ENCODE measurements around the gene HOXA1. TPM values are rescaled to one million over a fixed set of nuclear protein-coding genes. Genes with fewer than 3 reads are reported as not detected.
"Not testable (repeated sequence)": the region's sequence is repeated elsewhere in the genome, so short reads cannot be mapped to it uniquely, and the experiment has no call there.

HOXA1 gene
- total RNA-seq, 1 donor from 2014 or later = 0.41 TPM

DNA sequence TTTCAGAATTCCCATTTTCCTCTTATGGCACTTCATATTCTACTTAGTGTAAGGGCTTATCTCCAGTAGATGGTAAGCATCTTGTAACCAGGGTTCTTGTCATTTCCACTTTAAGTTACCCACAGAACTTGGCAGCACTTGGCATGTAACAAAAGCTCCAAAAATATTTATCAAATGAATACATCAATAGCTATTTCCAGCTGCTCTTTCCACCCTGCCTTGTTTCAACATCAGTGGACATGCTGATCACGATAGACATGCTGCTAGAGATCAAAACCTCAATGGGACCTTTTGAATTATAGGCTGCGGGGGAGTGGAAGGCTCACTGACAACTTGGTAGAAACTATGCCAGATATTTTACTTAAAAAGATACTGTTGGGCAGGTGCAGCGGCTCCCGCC, 32.9 kb downstream of the HOXA1 start:
- intact Hi-C loops (cut with micrococcal nuclease) = no loop called here

DNA sequence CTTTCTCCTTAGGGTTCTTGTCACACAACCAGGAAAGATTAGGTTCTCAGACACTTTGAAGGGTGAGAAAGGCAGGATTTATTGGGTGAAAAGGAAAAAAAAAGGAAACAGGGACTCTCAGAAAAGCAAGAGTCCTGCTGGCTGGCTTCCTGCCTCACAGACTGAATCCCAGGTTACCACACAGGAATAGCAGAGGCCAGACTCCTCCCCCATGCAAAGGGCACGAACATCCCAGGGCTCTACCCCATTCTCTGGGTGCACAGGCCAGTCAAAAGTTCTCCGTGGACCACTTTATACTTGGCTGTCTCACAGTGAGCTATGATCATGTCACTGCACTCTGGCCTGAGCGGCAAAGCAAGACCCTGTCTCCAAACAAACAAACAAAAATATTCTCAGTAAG, 42.6 kb downstream of the HOXA1 start:
- intact Hi-C loops (cut with micrococcal nuclease) = no loop called here

DNA sequence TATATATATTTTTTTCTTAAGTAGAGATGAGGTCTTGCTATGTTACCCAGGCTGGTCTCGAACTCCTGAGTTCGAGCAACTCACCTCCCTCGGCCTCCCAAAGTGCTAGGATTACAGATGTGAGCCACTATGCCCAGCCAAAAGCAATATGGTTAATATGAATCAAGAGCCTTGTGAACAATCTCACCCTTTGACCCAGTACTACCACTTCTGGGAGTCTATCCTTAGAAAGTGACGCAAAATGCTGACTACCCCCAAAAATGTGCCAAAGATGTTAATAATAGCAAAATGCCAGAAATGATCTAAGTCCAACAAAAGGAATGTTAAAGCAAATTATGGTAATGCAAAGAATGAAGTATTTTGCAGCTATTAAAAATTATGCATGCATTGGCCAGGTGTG, 44.3 kb downstream of the HOXA1 start:
- intact Hi-C loops (cut with micrococcal nuclease) = no loop called here

DNA sequence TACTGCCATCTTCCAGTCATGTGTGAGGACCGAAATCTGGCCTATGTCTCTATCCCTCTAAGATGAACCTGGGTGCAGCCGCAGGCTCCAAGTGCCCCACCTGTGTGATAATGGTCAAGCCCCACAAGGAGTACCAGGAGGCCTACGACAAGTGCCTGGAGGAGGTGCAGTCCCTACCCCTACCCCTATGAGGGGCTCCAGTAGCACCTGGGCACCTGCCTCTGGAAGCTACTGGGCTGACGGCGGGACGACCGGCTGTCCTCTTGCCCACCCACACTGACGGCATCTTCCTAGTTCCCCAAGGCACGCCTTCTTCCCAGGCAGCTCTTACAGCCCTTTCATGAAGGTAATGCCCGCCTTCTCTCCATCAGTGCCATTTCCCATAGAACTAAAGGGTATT, 47.4 kb downstream of the HOXA1 start:
- intact Hi-C loops (cut with micrococcal nuclease) = no loop called here

DNA sequence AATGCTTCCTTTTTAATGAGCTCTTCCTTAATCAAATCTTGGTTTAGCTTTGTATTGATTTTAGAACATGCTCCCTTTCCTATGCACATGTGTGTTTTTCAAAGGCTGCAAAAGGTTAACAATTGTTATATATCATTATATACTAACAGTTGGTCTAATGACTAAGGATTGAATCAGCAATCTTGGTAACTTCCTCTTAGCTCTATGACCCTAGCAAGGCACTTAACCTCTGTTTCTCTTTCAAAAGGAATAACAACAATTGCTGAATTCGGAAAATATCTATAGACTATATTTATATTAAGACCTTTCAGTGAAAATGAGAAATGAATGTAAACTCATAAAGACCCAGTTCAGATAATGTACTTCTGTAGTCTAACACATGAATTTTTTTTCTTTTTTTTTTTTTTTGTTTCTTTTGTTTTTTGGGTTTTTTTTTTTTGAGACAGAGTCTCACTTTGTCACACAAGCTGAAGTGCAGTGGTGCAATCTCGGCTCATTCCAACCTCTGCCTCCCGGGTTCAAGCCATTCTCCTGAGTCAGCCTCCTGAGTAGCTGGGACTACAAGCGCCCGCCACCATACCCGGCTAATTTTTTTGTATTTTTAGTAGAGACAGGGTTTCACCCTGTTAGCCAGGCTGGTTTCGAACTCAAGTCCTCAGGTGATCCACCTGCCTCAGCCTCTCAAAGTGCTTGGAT, 48.8 kb downstream of the HOXA1 start:
- intact Hi-C loops (cut with micrococcal nuclease) = no loop called here

DNA sequence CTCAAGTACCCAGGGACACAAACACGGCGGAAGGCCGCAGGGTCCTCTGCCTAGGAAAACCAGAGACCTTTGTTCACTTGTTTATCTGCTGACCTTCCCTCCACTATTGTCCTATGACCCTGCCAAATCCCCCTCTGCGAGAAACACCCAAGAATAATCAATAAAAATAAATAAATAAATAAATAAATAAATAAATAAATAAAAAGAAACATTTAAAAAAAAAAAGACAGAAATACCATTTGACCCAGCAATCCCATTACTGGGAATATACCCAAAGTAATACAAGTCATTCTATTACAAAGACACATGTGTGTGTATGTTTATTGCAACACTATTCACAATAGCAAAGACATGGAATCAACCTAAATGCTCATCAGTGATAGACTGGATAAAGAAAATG, 49.8 kb downstream of the HOXA1 start:
- intact Hi-C loops (cut with micrococcal nuclease) = not testable (repeated sequence)

DNA sequence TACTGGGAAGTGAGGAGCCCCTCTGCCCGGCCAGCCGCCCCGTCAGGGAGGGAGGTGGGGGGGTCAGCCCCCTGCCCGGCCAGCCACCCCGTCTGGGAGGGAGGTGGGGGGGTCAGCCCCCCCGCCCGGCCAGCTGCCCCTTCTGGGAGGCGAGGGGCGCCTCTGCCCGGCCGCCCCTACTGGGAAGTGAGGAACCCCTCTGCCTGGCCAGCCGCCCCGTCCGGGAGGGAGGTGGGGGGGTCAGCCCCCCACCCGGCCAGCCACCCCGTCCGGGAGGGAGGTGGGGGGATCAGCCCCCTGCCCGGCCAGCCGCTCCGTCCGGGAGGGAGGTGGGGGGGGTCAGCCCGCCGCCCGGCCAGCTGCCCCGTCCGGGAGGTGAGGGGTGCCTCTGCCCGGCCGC, 50.7 kb downstream of the HOXA1 start:
- intact Hi-C loops (cut with micrococcal nuclease) = not testable (repeated sequence)

Other genes starting within 250 kb of the HOXA1 start
- gene SKAP2, start 231.4 kb downstream of the HOXA1 start, total RNA-seq = 7.8 and 7.9 TPM in 2 replicates
- not detected in 2 replicates for gene HOXA2, start 6.7 kb upstream of the HOXA1 start, total RNA-seq
- gene HOXA4, start 34.8 kb upstream of the HOXA1 start, total RNA-seq = 0.16 TPM in 1 of 2 replicates, not detected in the other
- not detected in 2 replicates for gene HOXA5, start 47.7 kb upstream of the HOXA1 start, total RNA-seq
- gene HOXA6, start 51.8 kb upstream of the HOXA1 start, total RNA-seq = not detected in 2 replicates
- 0.34 TPM in 1 of 2 replicates, not detected in the other for gene HOXA3, start 56.6 kb upstream of the HOXA1 start, total RNA-seq
- gene HOXA7, start 60.7 kb upstream of the HOXA1 start, total RNA-seq = not detected in 2 replicates
- gene HOXA9, start 69.5 kb upstream of the HOXA1 start, total RNA-seq = not detected in 2 replicates
- 0.11 TPM in 1 of 2 replicates, not detected in the other for gene HOXA10, start 78.3 kb upstream of the HOXA1 start, total RNA-seq
- not detected in 2 replicates for gene HOXA11, start 89.2 kb upstream of the HOXA1 start, total RNA-seq
- gene HOXA13, start 104.1 kb upstream of the HOXA1 start, total RNA-seq = not detected in 2 replicates
- not detected in 2 replicates for gene EVX1, start 146.8 kb upstream of the HOXA1 start, total RNA-seq

Measured in T-helper 2 cell treated with Interferon-gamma antibody and Interleukin-4, amounts not matched to agents 100 ng/mL and 5 ng/mL, for 36 hours (primary cell).